SKM-1 (cell line): Measurements from ENCODE around the gene NDEL1.
"Not testable (repeated sequence)": the region's sequence is repeated elsewhere in the genome, so short reads cannot be mapped to it uniquely, and the experiment has no call there.

Source experiments
- DNase-seq: peaks from one replicate; lab custom pipeline; 2025; ENCODE audit not compliant: unreplicated experiment; lab: John Stamatoyannopoulos, UW

Gene NDEL1

DNA sequence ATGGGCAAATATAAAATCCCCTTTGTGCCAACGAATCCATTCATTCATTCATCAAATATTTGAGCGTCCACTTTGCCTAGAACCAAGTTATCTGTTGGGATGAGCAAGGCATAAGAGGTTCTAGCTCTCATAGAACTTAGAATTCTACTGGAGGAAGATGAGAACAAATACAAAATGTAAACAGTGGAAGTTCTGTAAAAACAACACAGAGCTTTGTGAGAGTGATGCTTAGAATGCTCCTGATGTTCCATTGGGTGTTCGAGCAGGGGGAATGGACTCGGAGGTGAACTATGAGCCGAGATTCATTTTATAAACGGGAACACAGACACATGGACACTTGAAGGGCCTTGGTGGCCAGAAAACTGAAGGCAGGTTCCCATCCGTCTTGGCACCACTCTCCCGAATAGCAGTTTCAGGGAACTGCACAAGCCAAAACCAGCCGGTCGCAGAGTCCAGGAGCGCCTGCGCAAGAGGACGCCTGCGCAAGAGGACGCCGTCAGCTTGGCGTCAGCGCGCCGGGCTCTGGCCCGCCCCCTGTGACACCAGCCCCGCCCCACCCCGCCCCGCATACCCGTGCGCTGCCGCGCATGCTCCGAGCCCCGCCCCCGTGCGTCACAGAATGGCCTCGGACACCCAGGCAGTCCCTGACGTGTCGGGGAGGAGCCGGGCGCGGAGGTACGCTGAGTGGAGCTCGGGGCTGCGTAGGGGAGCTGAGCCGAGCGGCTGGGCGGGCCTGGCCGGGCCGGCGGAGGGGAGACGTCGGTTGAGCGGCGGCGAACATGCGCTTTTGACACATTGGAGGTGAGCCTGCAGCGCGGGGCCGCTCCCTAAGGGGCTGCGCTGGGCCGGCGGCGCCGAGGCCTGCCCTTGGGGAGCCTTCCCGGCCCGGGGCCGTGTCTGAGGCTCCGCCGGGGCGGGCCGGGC is at the start of gene NDEL1:
NDEL1 (plus strand) TSS at position 640 of the 924 bp plus-strand sequence. CDS start 8,388 bp downstream, outside the sequence.
- peak; percentile 53 for DNase-seq

DNA sequence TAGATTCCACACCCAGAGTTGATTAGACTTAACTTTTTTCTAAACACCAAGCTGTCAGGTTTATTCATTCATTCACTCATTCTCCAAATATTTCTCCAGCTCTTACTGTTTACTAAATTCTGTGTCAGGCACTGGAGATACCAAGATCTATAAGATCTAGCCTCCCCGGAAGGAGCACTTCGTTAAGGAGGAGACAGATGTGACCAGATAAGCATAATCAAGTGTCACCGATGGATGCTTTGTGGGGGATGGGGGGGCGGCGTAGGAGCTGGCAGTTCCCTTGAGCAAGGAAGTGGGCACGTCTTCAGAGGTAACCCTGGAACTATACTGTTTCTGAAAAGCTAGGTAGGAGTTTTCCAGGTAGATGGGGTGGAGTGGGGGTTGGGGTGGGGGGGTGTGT is 48.8 kb upstream of the NDEL1 start:
- no peak for DNase-seq

GRCh38 chr17:8387914-8388651 is 47.6 kb upstream of the NDEL1 start:
- DNase-seq, result no peak

DNA sequence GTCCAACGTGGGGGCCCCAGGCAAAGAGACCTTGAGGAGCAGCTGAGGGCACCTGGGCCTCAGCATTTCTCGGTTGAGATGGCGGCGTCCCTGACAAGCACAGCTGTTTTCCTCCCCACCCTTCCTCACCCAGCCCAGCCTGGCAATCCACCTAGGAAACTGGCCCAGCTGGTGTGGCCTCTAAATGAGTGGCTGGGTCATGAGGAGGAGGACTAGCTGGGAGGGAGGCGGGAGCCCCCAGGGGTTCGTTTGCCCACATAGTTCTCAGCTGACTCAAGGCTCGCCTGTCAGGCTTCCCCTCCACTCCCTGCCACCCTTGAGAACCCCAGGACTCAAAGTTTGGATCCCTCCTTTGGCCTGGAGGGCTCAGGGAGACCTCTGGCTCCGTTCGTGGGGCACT is 44.0 kb upstream of the NDEL1 start:
- no peak for DNase-seq

DNA sequence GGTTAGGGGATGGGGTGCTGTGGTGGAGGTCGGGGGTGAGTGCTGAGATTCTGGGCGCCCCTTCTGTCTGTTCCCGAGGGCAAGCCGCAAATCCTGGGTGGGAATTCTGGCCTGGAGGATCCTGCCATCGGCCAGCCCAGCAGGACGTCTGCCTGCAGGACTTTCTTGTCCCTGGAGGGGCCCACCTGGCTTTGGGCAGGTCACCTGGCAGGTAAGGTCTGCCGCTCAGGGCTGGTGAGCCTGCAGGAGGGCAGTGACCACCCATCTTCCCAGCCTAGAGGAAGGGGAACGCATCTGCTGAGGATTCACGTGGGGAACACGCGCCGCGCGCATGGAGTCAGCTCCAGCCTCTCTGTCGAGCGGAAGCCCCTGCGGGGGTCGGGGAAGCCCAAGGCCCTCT is 43.4 kb upstream of the NDEL1 start:
- DNase-seq, result no peak

DNA sequence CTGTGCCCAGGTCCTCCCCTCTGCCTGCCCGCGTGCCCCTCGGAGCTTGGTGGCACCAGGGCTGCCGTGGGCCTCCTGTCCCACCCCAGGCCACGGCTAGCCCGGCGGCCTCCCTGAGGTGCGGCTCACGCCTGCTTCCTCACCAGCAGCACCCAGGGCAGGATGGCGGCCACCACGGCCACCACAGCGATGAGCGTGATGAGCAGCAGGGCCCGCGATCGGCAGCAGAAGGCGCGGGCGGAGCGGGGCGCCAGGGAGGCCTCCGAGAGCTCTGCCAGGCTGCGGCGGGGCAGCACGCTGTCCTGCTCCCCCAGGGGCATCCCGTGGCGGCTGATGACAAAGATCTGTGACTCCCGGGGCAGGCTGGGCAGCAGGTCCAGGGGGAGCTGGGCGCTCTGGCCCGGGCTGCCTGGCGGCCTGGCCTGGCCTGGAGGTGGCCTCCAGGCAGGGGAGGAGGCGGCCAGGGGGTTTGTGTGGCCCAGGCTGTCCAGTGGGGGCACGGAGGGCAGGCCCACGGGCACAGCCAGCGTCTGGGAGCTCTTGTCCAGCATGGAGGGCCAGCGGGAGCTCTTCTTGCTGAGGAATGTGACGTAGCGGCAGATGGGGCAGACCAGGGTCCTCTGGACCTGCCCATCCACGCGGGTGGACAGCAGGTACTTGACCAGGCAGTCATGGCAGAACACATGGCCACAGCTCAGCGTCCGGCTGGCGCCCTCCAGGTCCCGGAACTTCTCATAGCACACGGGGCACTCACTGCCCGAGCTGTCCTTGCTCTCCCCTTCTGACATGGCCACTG is 42.8 kb upstream of the NDEL1 start:
- no peak for DNase-seq

GRCh38 chr17:8393470-8394231 is 42.0 kb upstream of the NDEL1 start:
- DNase-seq, result no peak

DNA sequence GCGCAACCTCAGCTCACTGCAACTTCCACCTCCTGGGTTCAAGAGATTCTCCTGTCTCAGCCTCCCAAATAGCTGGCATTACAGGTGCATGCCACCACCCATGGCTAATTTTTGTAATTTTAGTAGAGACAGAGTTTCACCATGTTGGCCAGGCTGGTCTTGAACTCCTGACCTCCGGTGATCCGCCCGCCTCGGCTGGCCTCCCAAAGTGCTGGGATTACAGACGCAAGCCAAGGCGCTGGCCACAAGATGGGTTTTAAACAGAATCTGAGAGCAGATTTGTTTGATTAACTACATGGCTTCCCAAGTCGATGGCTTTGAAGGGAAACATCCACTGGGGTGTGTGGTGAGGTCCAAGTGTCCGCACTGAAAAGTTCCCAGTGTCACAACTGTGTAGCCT is 41.2 kb upstream of the NDEL1 start:
- DNase-seq, result not testable (repeated sequence)

DNA sequence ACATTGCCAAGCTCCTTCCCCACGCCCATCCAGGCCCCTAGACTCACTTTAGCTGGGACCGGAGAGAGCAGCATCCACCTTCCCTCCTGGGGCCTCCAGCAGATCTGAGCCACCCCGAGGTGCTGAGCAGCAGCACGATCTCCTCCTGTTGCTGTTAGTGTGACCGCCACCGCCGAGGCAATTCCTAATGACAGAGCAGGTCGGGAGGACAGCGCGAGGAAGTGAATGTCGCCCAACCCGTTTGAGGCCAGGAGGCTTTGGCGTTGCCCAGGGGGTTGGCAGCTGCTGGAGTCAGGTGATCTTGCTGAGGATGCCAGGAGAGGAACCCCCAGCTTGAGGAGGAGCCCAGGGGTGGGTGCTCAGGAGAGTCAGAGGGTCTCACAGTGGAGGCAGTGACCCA is 38.0 kb upstream of the NDEL1 start, which contains the start of gene RNF222:
RNF222 (minus strand) TSS at position 192 of the 400 bp plus-strand sequence. CDS start 4,366 bp downstream, outside the sequence.
- no peak for DNase-seq

DNA sequence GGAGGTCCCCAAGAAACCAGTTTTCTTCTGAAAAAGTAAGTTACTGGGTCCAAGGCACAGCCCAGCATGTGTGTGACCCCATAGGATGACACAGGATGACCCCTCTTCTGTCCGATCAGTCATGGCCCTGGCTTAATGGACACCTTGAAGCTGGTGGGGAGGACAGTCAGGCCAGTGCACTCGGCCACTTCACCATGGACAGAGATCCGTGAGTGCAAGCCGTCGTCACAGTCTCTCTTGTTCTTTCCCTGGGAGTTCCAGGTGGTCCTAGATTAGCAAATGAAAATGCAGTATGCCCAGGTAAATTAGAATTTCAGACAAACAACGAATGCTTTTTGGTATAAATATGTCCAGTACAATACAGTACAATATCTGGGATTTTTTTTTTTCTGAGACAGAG is 36.7 kb upstream of the NDEL1 start:
- DNase-seq, result no peak

GRCh38 chr17:8401107-8401506 is 34.6 kb upstream of the NDEL1 start:
- DNase-seq, result no peak

DNA sequence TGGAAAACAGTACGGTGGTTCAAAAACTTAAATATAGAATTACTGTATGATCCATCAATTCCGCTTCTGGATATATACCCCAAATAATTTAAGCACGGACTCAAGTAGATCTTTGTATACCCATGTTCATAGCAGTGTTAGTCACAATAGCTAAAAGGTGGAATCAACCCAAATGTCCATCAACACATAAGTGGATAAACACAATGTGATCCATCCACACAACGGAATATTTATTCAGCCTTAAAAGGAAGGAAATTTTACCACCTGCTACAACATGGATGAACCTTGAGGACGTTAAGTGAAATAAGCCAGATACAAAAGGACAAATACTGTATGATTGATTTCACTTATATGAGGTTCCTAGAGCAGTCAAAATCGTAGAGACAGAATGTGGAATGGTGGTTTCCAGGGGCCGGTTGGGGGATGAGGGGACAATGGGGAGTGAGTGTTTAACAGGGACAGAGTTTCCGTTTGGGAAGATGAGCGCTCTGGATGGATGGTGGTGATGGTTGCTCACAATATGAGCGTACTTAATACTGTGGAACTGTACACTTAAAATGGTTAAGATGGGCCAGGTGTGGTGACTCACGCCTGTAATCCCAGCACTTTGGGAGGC is 32.7 kb upstream of the NDEL1 start:
- DNase-seq, result no peak

DNA sequence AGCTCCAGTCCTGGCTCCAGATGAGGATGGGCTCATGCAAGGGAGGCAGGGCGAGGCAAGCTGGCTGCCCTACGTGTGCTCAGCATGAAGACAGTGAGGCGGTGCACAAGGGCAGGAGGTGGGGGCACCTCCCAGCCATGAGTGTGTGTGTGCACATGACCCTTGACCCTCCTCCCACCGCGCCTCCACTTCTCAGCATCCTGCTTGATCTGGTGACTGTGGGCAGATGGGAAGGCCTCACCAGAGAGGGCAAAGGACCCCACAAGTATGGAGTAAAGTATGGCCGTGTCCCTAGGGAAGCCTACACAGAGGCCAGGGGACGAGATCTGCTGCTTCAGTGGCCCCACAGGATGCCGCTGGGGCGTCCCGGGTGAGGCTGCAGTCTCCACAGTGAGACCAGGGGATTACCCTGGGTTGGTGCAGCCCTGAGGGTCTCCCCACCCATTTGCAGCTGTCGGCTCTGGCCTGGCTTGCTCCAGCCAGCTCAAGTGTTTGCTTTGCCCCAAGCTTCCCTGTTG is 30.1 kb upstream of the NDEL1 start:
- DNase-seq, result no peak

DNA sequence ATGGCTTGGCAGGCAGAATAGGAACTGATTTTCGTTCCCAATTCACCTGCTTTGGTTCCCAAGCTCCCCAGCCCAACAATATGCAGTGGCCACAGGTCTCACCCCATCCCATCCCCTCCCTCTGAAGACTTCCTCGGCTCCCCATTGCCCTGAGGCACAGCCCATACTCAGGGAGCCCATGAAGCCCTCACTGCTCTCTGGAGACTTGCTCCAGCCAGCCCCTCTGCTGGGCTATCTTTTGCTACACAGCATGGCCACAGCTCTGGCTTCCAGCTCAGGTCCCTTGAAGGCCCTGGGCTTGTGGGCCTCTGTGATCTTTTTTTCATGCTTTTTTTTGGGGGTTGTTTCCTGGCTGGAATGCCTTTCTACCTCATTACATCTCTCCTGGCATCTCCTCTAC is 29.5 kb upstream of the NDEL1 start:
- DNase-seq, result no peak

DNA sequence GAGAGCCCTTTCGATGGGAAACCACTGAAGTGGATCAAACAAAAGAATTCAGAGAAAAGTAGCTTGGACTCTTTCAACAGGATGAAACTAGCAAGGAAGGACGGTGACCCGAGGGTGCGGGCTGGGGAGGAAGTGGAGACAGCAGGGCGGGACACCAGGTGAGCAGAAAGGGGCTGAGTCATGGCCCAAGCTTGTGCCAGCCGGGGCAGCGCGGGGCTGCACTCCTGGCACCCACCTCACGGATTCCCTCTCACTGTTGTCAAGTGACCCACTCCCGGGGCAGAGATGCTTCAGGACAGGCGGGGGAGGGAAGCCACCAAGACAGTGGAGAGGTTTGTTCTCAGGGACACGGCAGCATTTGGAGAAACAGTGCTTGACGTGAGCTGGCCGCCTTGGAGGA is 27.3 kb upstream of the NDEL1 start:
- DNase-seq, result no peak

- DNase-seq, result peak; percentile 41
Measured at GRCh38 chr17:8409966-8410882, 25.5 kb upstream of the NDEL1 start.

DNA sequence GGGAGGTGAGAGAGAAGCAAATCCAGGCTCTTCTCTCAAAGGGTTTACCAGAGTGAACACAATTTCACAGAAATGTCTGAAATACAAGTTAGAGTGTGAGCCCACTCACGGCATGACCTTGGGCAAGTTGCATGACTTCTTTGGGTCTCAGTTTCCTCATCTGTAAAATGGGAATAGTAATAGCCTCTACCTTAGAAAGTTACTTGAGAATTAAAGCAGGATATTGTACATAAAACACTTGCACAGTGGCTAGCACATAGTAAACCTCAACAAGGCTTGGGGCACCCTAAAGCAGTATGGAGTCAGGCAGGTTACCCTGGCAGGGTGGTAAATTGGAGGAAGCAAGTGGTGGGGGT is 24.8 kb upstream of the NDEL1 start:
- no peak for DNase-seq

DNA sequence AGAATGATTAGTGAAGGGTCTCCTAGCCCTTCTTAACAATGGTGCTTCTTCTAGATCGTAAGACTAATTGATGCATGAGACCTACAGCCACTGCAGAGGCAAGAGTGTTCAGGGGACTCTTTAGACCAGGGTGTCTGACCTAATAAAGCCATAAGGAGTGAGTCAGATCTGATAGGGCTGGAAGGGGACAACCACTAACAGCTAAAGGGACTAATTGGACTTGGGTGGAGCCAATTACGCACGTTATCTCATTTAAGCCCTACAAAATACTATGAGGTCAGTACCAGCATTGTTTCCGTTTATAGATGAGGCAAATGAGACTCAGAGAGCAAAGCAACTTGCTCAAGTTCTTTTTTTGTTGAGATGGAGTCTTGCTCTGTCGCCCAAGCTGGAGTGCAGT is 23.6 kb upstream of the NDEL1 start:
- DNase-seq, result no peak

- DNase-seq, result no peak
Measured at GRCh38 chr17:8413328-8413727, 22.4 kb upstream of the NDEL1 start.
